GM18499 (cell line): ENCODE measurements around the gene AUTS2.
A peak's percentile ranks its signal among the peaks of the same experiment; 100 is the strongest.

Experiments used
- ATAC-seq: cut with Tn5 transposase; IDR thresholded peaks from one replicate; pipeline ENCODE4 v1.9.1; 2021; ENCODE audit warnings: moderate number of reproducible peaks; ENCODE audit not compliant: insufficient read depth, unreplicated experiment

The AUTS2 gene

DNA sequence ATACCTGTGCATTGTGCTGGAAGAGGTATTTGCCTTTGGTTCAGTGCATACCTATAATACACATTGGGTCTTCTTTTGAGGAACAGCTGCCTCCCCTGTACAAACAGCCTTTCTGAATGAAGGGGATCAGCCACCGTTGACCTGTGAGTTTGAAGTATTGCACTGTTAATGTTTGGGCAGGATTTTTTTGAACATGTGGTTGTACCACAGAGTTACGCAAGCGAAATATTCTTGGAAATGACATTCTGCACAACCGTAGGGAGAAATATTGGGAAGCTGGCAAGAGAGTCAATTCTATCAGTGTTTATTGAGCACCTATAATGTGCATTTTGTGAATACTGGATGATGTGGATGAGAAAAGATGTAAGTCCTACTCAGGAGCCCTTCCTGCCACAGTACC lies 270.6 kb downstream of the AUTS2 start:
- no peak for ATAC-seq

DNA sequence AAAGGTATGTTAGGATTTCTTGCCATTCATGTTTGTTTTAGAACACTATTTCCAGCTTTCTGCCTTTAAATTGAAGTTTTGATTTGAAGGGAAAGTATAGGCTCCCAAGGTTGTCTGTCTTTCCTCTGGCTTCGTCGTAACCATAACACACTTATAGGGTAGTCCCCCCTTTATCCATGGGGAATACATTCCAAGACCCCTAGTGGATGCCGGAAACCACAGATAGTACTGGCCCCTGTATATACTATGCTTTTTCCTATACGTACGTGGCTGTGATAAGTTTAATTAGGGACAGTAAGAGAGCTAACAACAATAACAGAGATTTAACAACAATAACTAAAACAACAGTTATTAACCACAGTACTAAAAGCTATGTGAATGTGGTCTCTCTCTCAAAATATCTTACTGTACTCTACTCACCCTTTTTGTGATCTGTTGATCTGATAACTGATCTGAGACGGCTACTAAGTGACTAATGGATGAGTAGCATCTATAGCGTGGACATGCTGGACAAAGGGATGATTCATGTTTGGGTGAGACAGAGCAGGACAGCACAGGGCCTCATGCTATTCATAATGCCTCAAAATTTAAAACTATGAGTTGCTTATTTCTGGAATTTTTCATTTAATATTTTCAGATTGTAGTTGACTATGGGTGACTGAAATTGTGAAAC lies 273.1 kb downstream of the AUTS2 start:
- no peak for ATAC-seq

GRCh38 chr7:69871886-69872569 lies 273.8 kb downstream of the AUTS2 start:
- no peak for ATAC-seq

DNA sequence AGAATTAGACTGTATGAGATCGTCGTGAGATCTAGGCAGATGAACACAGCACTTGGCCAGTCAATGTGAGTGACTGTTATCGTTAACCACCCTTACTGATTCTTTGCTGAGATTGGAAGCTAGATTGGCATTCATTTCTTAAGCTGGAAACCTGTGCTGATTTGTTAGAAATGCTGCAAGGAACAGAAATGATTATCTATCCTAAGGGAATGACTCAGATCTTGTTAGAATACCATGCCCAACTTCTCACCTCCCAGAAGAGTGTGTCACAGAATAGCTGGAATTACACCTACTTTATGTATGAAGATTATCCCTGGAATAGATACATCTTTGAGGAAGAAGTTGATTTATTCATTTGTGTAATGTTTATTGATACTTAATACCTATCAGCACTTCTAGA lies 275.2 kb downstream of the AUTS2 start:
- ATAC-seq, result no peak

GRCh38 chr7:69878015-69878414 lies 279.7 kb downstream of the AUTS2 start:
- ATAC-seq, result no peak

DNA sequence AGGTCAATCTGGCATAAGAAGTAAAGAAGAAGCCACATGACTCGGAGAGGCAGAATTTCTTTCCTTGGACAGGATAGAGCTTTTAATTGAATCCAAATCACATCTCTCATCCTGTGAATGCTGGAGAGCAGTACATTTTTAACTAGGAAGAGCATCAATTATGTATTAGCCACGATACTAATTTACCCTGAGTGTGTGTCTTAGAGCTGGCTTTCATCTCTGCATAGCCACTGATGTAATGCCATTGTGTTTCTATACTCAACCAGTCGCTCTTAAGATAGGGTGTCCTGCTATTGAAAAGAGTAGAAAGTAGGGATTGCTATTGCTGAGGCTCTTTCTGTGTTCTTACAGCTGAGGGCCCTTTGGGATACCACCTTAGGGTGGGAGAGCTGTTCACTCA lies 280.3 kb downstream of the AUTS2 start:
- no peak for ATAC-seq

DNA sequence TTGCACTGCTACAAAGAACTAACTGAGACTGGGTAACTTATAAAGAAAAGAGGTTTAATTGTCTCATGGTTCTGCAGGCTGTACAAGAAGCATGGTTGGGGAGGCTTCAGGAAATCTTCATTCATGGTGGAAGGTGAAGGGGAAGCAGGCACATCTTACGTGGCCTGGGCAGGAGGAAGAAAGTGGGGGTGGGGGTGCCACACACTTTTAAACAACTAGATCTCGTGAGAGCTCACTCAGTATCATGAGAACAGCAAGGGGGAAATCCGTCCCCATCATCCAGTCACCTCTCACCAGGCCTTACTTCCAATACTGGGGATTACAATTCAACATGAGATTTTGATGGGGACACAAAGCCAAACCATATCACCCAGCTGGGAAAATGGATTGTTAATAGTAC lies 281.7 kb downstream of the AUTS2 start:
- no peak for ATAC-seq

GRCh38 chr7:69880840-69881239 lies 282.6 kb downstream of the AUTS2 start:
- ATAC-seq, result no peak

- peak; percentile 88 for ATAC-seq
Measured at GRCh38 chr7:69882269-69882668, 284.0 kb downstream of the AUTS2 start.

DNA sequence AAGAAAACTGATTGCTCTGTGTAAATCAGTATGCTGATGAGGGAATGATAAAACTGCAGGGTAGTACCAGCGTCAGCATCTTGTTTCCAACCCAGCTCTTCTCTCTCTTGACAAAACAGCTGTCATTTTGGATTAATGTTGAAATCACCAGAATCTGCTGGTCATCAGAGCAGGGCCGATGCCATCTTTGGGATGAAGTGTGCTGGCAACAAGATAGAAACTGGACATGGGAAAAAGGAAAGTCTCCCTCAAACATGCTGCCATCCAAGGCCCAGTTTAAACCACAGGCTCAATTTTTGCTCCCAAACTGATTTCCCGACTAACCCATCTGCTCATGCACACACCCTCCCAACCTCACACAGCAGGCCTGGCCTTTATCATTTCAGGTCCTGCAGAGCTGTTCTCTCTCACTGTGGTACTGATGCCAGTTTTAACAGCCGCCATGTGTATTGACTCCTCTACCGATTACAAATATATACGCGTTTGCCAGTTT lies 285.2 kb downstream of the AUTS2 start:
- no peak for ATAC-seq

DNA sequence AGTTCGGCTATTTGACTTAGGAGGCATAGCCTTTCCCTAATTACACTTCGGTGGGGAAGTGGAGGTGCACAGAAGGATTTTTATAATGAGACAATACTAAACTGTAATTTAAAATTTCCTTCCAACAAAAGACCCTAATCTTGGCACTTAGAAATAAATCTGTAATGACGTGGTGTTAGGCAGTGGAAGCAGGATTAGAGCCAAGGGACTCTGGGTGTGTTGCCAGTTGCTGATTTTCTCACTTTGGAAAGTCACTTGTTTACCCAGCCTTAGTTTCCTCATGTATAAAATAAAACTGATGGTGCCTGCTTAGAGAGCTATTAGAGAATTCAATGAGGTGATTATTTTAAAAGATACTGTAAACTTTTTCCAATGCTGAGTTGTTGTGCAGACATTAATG lies 287.2 kb downstream of the AUTS2 start:
- ATAC-seq, result no peak

DNA sequence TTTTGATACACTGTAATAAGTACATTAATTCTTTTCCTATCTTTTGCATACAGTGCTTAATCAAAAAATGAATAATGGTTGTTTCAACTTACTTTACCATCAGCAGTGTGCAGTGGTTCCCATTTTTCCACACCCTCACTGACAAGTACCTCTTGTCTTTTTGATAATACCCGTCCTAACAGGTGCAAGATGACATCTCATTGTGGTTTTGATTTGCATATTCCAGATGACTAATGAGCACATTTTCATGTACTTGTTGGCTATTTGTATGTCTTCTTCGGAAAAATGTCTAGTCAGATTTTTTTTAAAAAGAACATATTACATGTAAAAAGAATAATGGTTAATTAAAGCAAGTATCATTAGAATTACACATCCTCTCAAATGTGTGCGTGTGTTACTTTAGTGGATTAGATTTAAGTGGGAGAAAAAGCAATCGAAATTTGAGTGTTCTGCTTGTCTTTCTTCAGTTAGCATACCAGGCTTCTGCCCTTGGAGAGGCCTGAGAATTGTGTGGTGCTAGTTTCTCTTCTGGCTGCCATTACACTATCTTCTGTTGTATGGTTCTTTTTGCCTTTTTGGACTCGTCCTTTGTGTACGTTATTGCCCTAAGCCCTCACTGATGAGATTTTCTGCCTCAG lies 291.2 kb downstream of the AUTS2 start:
- no peak for ATAC-seq

- ATAC-seq, result no peak
Measured at GRCh38 chr7:69889976-69890351, 291.7 kb downstream of the AUTS2 start.

DNA sequence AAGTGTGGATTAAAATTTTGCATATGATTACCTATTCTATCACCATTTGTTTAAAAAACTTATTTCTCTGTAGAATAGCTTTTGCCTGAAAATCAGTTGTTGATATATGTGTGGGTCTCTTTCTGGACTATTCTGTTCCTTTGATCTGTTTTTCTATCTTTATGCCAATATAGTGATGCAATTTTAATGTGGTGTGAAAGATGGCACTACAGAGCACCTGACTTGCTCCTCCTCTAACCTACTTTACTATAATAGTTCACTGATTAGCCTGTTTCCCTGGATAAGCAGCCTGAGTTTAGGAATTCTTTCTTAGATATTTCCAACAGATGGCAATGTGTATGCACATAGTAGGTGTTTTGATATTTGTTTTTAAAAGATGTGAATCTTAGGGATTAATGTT lies 294.5 kb downstream of the AUTS2 start:
- no peak for ATAC-seq

DNA sequence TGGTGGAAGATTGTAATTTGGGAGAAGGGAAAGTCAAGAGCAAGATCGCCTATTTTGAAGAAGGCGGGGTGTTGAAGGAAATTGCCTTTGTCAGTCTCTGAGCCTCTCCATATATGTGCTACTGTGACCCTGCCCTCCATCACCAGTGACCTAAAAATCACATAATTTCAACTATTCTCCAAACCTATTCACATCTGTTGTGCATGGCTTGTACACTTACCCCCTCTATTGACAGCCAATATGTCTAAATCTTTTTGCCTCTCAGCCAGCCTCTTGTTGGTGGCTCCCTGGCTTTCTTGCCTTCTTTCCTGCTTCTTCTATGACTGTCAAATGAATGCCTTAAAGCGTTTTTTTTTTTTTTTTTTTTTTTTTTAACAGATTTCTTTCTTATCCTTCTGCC lies 295.6 kb downstream of the AUTS2 start:
- ATAC-seq, result no peak

DNA sequence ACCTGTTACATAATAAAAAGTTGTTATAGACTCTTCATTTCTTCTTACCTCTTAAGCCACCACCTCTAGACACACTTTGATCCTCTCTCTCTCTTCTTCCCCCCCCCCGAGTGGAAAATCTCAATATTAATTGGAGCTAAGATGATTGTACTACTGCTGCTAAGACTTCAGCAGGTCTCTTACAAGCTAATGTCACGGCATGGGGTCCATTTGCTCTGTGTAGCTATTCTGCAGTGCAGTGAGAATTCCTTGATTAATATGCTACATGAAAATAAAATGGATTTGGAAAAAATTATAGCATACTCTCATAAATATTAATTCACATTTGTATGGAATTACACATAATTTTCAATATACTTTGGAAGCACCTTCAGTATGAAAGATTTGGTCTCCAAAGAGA lies 297.2 kb downstream of the AUTS2 start:
- no peak for ATAC-seq

DNA sequence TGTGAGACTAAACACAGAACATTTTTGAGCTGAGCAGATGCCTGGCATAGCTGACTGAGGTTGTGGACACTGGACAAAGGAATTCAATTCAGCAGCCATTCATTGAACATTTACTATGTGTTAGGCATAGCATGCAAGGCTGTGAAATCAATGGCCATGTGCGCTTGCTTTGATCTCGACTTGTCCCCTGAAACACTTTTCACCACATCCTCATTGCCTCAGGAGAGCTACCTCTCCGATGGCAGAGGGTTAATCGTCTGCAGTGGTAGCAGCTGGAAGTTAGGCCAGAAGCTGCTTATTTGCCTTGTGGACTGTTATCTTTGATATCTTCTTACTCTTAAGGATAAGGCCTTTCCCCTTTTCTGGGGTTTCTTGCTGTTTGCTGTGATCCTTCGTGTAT lies 297.8 kb downstream of the AUTS2 start:
- ATAC-seq, result no peak

DNA sequence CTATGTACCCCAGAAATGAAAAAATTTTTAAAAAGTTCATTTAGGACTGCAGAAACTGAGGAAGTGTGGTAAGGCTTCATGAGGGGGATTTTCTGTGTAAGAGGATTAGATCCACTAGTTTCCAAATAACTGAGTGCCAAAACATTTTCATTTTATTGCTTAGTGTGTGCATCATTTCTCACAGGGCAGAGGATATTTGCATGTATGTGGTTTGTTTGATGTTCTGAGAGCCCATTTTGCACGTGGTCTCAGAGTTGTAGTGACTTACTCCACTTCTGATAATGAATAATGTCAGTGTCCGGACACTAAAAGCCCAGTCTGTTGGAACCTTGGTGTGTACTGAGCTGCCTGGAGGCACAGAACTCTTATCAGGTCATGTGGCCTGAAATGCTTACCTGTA lies 299.9 kb downstream of the AUTS2 start:
- ATAC-seq, result peak; percentile 91

GRCh38 chr7:69903410-69903809 lies 305.1 kb downstream of the AUTS2 start:
- ATAC-seq, result no peak

- peak; percentile 89 for ATAC-seq
Measured at GRCh38 chr7:69906283-69906995, 308.2 kb downstream of the AUTS2 start.

- ATAC-seq, result no peak
Measured at GRCh38 chr7:69907720-69908119, 309.4 kb downstream of the AUTS2 start.
